GM23338 (cell line): ENCODE measurements around the gene ADI1. TPM values are rescaled to one million over a fixed set of nuclear protein-coding genes. Genes with fewer than 3 reads are reported as not detected.

Source experiments
- ATAC-seq: fragments of 200-7000 bp; cut with Tn5 transposase; 3 replicates; pipeline ENCODE4 v1.9.1; 2020
- DNase-seq: peaks from one replicate; pipeline ENCODE4 v3.0.0-alpha.2; 2015; ENCODE audit warnings: low spot score
- H2AFZ ChIP-seq: fragments of 200-600 bp; sonication (generic); 2 replicates; pipeline ENCODE4 v1.8.0; 2016; ENCODE audit warnings: antibody characterized with exemption, mild to moderate bottlenecking, moderate library complexity
- H3F3A ChIP-seq: fragments of 200-600 bp; sonication (generic); replicated peaks from 2 replicates; pipeline ENCODE4 v1.8.0; 2017; ENCODE audit warnings: antibody characterized with exemption, mixed run types, low read depth
- H3K27ac ChIP-seq: fragments of 200-600 bp; sonication (generic); 2 replicates; pipeline ENCODE4 v1.6.1; 2016; ENCODE audit warnings: low read depth
- H3K27me3 ChIP-seq: fragments of 200-600 bp; sonication (generic); 2 replicates; pipeline ENCODE4 v1.8.0; 2016; ENCODE audit warnings: mild to moderate bottlenecking, mixed run types, moderate library complexity; ENCODE audit not compliant: insufficient read depth
- H3K36me3 ChIP-seq: fragments of 200-600 bp; sonication (generic); 2 replicates; pipeline ENCODE4 v1.8.0; 2016; ENCODE audit warnings: mild to moderate bottlenecking; ENCODE audit not compliant: insufficient read depth
- H3K4me1 ChIP-seq: fragments of 200-600 bp; sonication (generic); 2 replicates; pipeline ENCODE4 v1.8.0; 2016; ENCODE audit warnings: mild to moderate bottlenecking, moderate library complexity; ENCODE audit not compliant: insufficient read depth
- H3K4me2 ChIP-seq: fragments of 200-600 bp; sonication (generic); 2 replicates; pipeline ENCODE4 v1.7.1; 2017; ENCODE audit warnings: mixed run types
- H3K4me3 ChIP-seq: fragments of 200-600 bp; sonication (generic); 2 replicates; pipeline ENCODE4 v1.6.1; 2016; ENCODE audit warnings: mixed run types
- H3K79me2 ChIP-seq: fragments of 200-600 bp; sonication (generic); replicated peaks from 2 replicates; pipeline ENCODE4 v1.8.0; 2017; ENCODE audit warnings: mild to moderate bottlenecking; ENCODE audit not compliant: insufficient read depth
- H3K9me2 ChIP-seq: fragments of 200-600 bp; sonication (generic); 2 replicates; pipeline ENCODE4 v1.8.0; 2017; ENCODE audit not compliant: insufficient read depth
- H4K20me1 ChIP-seq: fragments of 200-600 bp; sonication (generic); replicated peaks from 2 replicates; pipeline ENCODE4 v1.8.0; 2017; ENCODE audit warnings: mild to moderate bottlenecking; ENCODE audit not compliant: insufficient read depth
- H3K27ac Mint-ChIP-seq: 2 replicates; pipeline ENCODE4 v1.8.0; 2020; ENCODE audit warnings: inconsistent platforms, mild to moderate bottlenecking, moderate library complexity, mixed read lengths
- H3K27me3 Mint-ChIP-seq: 3 replicates; pipeline ENCODE4 v1.8.0; 2022; ENCODE audit warnings: low read depth, mild to moderate bottlenecking, moderate library complexity, mixed read lengths, inconsistent platforms; ENCODE audit not compliant: insufficient read depth, poor library complexity
- H3K36me3 Mint-ChIP-seq: 3 replicates; pipeline ENCODE4 v1.8.0; 2021; ENCODE audit warnings: low read depth, mild to moderate bottlenecking, inconsistent platforms, moderate library complexity, mixed read lengths
- H3K4me1 Mint-ChIP-seq: 3 replicates; pipeline ENCODE4 v1.8.0; 2020; ENCODE audit warnings: mild to moderate bottlenecking, inconsistent platforms, mixed read lengths
- H3K4me3 Mint-ChIP-seq: 3 replicates; pipeline ENCODE4 v1.8.0; 2021; ENCODE audit warnings: moderate library complexity, mild to moderate bottlenecking, inconsistent platforms, mixed read lengths
- H3K9me3 Mint-ChIP-seq: 3 replicates; pipeline ENCODE4 v1.8.0; 2020; ENCODE audit warnings: moderate library complexity, mild to moderate bottlenecking, inconsistent platforms, mixed read lengths
- CREB1 ChIP-seq: fragments of 250-450 bp; sonication (Bioruptor Pico); IDR thresholded peaks from 2 replicates; pipeline ENCODE4 v1.5.0; 2020; ENCODE audit warnings: low read depth, mild to moderate bottlenecking, moderate library complexity
- CTCF ChIP-seq, 2 experiments: fragments of 200-600 bp in 1 of 2; sonication (generic) in 1 of 2; conservative IDR thresholded peaks; 2 replicates each; pipeline versions ENCODE4 v1.5.1 to v1.6.1; 2016 to 2017; ENCODE audit warnings: antibody characterized with exemption in 2 of 2, low read depth in 2 of 2, mild to moderate bottlenecking in 2 of 2, moderate library complexity in 1 of 2
- EZH2 ChIP-seq: fragments of 200-600 bp; sonication (generic); IDR thresholded peaks from one replicate; pipeline ENCODE4 v1.8.0; 2017; ENCODE audit warnings: antibody characterized with exemption, mild to moderate bottlenecking, low read depth; ENCODE audit not compliant: unreplicated experiment
- EZH2phosphoT487 ChIP-seq: fragments of 200-600 bp; sonication (generic); IDR thresholded peaks from one replicate; pipeline ENCODE4 v1.8.1; 2018; ENCODE audit warnings: antibody characterized with exemption; ENCODE audit not compliant: unreplicated experiment
- JUNB ChIP-seq: IDR thresholded peaks from one replicate; pipeline ENCODE4 v1.6.1; 2016; ENCODE audit warnings: antibody characterized with exemption; ENCODE audit not compliant: unreplicated experiment
- NANOG ChIP-seq: IDR thresholded peaks from 2 replicates; pipeline ENCODE4 v1.6.1; 2016; ENCODE audit warnings: antibody characterized with exemption, borderline replicate concordance
- POLR2AphosphoS5 ChIP-seq: IDR thresholded peaks from 2 replicates; pipeline ENCODE4 v1.6.1; 2016; ENCODE audit warnings: antibody characterized with exemption, low read depth
- STAT1 ChIP-seq: IDR thresholded peaks from one replicate; pipeline ENCODE4 v1.6.1; 2016; ENCODE audit warnings: antibody characterized with exemption; ENCODE audit not compliant: unreplicated experiment
- ZNF114 ChIP-seq: fragments of 250-450 bp; sonication (Bioruptor Pico); IDR thresholded peaks from 2 replicates; pipeline ENCODE4 v1.5.0; 2020; ENCODE audit warnings: mild to moderate bottlenecking, moderate library complexity
- ZNF331 ChIP-seq: fragments of 250-450 bp; sonication (Bioruptor Pico); IDR thresholded peaks from 2 replicates; pipeline ENCODE4 v1.5.0; 2020; ENCODE audit warnings: low read depth, mild to moderate bottlenecking, moderate library complexity
- ZNF462 ChIP-seq: fragments of 250-450 bp; sonication (Bioruptor Pico); IDR thresholded peaks from 2 replicates; pipeline ENCODE4 v1.5.0; 2020; ENCODE audit warnings: mild to moderate bottlenecking, moderate library complexity
- polyA plus RNA-seq: library from polyadenylated mRNA; unstranded; fragments of >200 nt; fragmentation: Nextera tagmentation; extraction: Ambion mirVana; gene quantifications from 2 replicates; pipeline ENCODE4 v1.2.1, GENCODE V29; 2016
- total RNA-seq: library from RNA; depleted of rRNA; stranded (reverse); fragments of >200 nt; shearing (Covaris generic); gene quantifications from 2 replicates; pipeline ENCODE4 v1.2.3, GENCODE V29; 2014

The ADI1 gene
- total and polyA plus RNA-seq, 2 experiments from 2014 or later: 16.3 to 31.9 TPM

- H3K4me1 ChIP-seq: 0 out of 2 replicates have a peak, but pooled peaks cover 6% of the 10 kb centered on the region
- Mint-ChIP-seq H3K27me3 (peaks cover 18% of the 10 kb centered on the region), H3K9me3 (peaks cover 10% of the 10 kb centered on the region; the same call in 2 of the 3 replicates), H3K36me3 (peaks cover 21% of the 10 kb centered on the region), H3K27ac (peak overlapping the region; percentile 89), H3K4me1 (peaks cover 23% of the 10 kb centered on the region), H3K4me3 (peak overlapping the region; percentile 74)
- peak overlapping the region; percentile 93 for H3K27ac ChIP-seq
- 0 out of 2 replicates have a peak, but pooled peaks cover 8% of the 10 kb centered on the region for H3F3A ChIP-seq
- peak overlapping the region; percentile 87 for H3K4me2 ChIP-seq
- no peaks in the 10 kb centered on the region for H3K36me3 ChIP-seq
- ATAC-seq (peak; percentile 60), DNase-seq (peak; percentile 96)
- TF ChIP-seq POLR2AphosphoS5: peak; percentile 82
- TF ChIP-seq STAT1: no peak
- peak overlapping the region; percentile 64 for H3K4me3 ChIP-seq
- 0 out of 2 replicates have a peak, but pooled peaks cover 5% of the 10 kb centered on the region for H3K27me3 ChIP-seq
- no peaks in the 10 kb centered on the region for H4K20me1 ChIP-seq
- peaks cover 23% of the 10 kb centered on the region for H3K79me2 ChIP-seq
- no peak overlapping the region for H2AFZ ChIP-seq
- no peaks in the 10 kb centered on the region for H3K9me2 ChIP-seq
Measured at GRCh38 chr2:3518496-3519254, 656 bp downstream of the ADI1 start.

GRCh38 chr2:3517948-3518495 lies 1.3 kb downstream of the ADI1 start:
- Histone ChIP-seq H4K20me1 (no peaks in the 10 kb centered on the region), H3K4me2 (peak overlapping the region; percentile 87), H3K4me1 (0 out of 2 replicates have a peak, but pooled peaks cover 6% of the 10 kb centered on the region), H3K36me3 (no peaks in the 10 kb centered on the region), H3K27me3 (0 out of 2 replicates have a peak, but pooled peaks cover 5% of the 10 kb centered on the region), H3K9me2 (no peaks in the 10 kb centered on the region), H2AFZ (no peak overlapping the region), H3K27ac (peak overlapping the region; percentile 76), H3K79me2 (peaks cover 23% of the 10 kb centered on the region), H3F3A (0 out of 2 replicates have a peak, but pooled peaks cover 8% of the 10 kb centered on the region), H3K4me3 (peak overlapping the region; percentile 62)
- Mint-ChIP-seq H3K4me1 (peaks cover 23% of the 10 kb centered on the region), H3K9me3 (peaks cover 10% of the 10 kb centered on the region; the same call in 2 of the 3 replicates), H3K4me3 (peak overlapping the region; percentile 74), H3K27ac (peak overlapping the region; percentile 89), H3K27me3 (peaks cover 18% of the 10 kb centered on the region), H3K36me3 (peaks cover 26% of the 10 kb centered on the region)
- no peak for DNase-seq
- ATAC-seq: no peak
- TF ChIP-seq ZNF114 (CRISPR knock-in tag): no peak
- TF ChIP-seq CREB1 (CRISPR knock-in tag): no peak
- TF ChIP-seq STAT1: no peak
- TF ChIP-seq JUNB: no peak
- no peak for TF ChIP-seq POLR2AphosphoS5
- no peak for TF ChIP-seq EZH2
- no peak for TF ChIP-seq ZNF331
- no peak for TF ChIP-seq NANOG
- TF ChIP-seq EZH2phosphoT487: no peak
- no peak for TF ChIP-seq CTCF (conservative IDR thresholded peaks at IDR 0.05; ENCODE audit: low read depth in 2 of 2)
- no peak for TF ChIP-seq ZNF462
